Measurements from ENCODE around the gene PLEKHM2.
"Not testable (repeated sequence)": the region's sequence is repeated elsewhere in the genome, so short reads cannot be mapped to it uniquely, and the experiment has no call there.

The PLEKHM2 gene

DNA sequence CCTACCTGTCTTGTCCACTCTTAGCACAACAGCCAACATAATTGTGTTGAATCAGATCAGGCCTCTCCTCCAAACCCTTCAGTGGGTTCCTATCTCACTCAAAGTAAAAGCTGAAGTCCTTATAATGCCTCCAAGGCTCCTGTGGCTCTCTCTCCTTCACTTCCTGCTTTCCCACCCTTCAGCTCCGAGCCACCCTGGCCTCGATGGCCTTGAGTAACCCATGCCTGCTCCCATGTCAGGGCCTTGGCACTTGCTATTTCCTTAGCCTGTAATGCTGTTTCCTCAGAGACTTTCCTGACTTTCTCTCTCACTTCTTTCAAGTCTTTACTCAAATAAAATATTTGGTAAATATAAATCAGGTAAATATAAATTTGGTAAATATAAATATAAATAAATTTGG lies 8.1 kb upstream of the PLEKHM2 start:
- no peak for DNase-seq (ENCODE audit: low read depth)

DNA sequence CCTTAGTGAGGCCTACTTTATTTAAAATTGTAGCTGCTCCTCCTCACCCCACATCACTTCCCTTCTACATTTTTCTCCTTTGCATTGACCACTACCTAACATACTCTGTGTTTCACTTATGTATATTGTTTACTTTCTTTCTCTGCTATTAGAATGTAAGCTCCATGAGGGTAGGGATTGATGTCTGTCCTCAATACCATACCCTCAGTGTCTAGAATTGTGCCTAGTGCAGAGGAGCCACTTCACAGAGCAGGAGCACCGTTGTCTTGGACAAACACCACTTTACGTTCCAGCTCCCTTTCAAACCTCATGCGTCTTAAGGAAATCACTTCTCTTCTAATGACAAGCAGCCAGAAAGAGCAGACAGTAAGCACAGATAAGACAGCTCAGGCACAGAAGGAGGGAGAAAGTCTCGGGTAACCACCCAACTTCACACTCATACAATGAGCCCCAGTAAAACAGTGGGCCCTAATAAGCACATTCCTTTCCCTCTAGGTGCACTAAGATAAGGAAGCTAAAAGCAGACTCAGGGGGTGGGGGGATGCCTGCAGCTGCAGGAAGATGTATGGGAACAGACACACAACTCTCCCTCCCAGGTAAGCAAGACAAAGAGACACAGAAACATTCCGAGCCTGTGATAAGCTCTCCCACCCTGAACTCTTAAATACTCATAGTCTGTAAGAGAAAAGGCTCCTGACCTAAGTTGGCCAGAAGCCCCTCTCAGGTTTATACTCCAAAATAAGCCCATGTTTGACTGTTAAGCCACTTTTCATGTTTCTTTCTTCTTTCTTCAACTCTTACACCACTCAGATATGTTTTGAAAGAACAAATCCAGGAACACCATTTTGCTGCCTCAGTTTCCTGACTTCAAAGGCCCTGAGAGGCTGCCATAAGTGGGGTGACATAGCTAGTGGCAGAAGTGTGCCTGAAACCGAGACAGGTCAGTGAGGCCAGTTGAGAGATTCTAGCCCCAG lies 7.1 kb upstream of the PLEKHM2 start:
- no peak for DNase-seq (ENCODE audit: low read depth)

DNA sequence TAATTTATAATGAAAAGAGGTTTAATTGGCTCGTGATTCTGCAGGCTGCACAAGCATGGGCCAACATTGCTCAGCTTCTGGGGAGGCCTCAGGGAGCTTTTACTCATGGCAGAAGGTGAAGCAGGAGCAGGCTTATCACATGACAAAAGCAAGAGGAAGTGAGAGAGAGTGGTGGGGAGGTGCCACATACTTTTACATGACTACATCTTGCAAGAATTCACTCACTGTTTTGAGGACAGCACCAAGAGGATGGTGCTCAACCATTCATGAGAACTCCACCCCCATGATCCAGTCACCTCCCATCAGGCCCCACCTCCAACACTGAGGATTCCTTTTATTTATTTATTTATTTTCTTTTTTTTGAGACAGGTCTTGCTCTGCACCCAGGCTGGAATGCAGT lies 5.5 kb upstream of the PLEKHM2 start:
- no peak for DNase-seq (ENCODE audit: low read depth)

DNA sequence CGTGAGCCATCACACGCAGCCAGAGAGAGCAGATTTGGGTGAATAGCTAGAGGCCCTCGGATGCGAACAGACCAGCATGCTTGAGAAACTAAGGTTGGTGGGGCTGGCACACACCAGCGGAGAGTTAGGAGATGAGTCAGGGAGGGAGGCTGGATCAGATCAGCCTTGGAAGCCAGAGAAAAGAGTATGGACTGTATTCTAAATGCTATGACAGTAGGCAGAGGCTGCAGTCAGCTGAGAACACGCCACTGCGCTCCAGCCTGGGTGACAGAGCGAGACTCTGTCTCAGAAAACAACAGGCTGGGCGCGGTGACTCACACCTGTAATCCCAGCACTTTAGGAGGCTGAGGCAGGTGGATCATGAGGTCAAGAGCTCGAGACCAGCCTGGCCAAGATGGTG lies 4.0 kb upstream of the PLEKHM2 start:
- DNase-seq (ENCODE audit: low read depth) = peak; percentile 63

DNA sequence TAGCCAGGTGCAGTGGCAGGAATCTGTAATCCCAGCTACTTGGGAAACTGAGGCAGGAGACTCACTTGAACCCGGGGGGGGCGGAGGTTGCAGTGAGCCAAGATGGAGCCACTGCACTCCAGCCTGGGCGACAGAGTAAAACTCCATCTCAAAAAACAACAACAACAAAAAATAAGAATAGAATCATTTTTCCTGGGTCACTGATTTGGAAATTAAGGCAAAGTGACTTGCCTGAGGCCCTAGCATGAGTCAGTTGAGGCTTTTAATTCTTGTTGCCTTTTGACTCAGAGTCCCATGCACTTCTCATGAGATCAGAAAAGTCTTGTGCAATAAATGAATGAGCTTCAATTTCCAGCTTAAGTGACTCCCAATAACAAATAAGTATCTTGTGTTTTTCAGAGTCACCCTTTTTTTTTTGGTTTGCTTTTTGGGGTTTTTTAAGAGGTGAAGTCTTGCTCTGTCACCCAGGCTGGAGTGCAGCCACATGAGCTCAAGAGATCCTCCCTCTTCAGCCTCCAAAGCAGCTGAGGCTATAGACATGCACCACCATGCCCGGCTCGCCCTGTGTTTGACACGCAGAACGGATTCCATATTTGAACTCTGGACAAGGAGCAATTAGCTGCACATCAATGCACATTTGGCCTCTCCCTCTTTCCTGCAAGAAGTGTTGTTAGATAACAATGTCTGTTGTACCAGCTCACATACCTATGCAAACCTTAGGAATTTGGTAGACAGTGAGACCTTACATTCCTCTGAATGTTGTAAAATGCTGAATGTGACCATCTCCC lies 3.4 kb upstream of the PLEKHM2 start:
- peak; percentile 97 for DNase-seq (ENCODE audit: low read depth)

DNA sequence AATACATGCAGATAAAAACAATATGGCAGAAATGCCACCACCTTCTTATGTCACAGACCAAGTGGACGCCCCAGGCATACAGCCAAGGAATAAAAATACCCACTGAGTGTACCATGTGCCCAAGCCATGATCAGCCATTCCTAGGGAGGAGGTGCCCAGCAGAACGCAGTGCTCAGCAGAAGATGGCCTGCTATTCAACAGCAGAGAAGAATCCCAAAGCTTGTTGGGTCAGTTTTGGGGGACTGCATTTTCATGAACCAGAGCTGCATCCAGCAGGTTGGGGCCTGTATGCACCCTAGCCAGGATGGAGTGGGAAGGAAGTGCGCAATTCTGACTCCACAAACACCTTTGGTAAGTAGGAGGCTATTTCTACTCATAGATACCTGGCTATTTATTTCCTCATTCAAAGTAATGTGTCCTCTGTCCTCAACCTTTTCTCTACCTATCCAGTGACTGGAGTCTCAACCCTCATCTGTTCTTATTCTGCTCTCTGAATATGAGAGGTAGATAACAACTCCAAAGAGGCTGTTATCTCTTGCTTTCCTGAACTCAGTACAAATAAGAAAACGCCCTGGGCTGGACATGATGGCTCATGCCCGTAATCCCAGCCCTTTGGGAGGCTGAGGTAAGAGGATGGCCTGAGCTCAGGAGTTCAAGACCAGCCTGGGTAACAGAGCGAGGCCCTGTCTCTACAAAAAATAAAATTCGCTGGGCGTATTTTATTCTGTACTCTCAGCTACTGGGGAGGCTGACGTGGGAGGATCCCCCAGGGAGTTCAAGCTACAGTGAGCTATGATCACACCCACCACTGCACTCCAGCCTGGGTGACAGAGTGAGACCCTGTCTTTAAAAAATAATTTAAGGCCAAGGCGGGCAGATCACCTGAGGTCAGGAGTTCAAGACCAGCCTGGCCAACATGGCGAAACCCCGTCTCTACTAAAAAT lies 2.5 kb upstream of the PLEKHM2 start:
- no peak for DNase-seq (ENCODE audit: low read depth)

DNA sequence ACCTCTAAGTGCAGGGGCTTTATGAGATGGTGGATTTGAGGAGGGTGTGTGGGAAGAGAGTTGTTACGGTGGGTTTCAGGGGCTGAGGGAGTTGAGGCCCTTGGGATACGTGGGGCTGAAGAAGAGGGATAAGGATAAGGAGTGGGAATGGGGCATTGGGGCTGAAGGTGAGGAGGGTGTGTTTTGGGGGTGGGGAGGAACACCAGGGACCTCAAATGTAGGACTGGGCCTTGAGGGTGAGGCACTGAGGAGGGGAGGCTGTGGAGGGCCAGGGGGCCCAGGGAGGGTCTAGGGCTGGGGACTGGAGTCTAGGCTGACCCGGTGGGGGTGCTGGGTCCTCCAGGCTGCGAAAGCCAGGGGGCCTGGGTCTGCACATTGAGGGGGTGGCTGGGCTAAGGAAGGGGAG lies 1.2 kb upstream of the PLEKHM2 start:
- DNase-seq (ENCODE audit: low read depth) = no peak

DNA sequence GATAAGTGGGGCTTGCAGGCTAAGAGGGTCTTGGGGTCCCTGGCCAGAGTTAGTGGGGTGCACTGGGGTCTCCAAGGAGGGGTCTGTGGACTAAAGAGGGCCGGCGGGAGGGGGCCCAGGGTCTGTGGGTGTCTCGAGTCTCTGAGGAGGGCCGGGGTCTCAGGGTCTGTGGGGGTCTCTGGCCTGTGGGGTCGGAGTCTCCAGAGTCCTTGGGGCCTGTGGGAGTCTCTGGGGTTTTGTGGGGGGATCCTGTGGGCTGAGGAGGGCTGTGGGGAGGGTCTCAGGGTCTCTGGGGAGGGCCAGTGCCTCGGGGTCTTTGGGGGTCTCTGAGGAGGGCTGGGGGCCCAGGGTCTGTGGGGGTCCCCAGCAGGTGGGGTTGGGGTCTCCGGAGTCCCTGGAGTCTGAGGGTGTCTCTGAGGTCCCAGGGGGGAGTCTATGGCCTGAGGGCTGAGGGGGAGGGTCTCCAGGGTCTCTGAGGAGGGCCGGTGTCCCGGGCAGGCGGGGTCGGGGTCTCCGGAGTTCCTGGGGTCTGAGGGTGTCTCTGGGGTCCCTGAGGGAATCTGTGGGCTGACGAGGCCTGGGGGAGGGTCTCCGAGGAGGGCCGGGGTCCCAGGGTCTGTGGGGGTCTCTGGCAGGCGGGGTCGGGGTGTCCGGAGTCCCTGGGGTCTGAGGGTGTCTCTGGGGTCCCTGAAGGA lies 628 bp upstream of the PLEKHM2 start:
- DNase-seq (ENCODE audit: low read depth) = no peak

DNA sequence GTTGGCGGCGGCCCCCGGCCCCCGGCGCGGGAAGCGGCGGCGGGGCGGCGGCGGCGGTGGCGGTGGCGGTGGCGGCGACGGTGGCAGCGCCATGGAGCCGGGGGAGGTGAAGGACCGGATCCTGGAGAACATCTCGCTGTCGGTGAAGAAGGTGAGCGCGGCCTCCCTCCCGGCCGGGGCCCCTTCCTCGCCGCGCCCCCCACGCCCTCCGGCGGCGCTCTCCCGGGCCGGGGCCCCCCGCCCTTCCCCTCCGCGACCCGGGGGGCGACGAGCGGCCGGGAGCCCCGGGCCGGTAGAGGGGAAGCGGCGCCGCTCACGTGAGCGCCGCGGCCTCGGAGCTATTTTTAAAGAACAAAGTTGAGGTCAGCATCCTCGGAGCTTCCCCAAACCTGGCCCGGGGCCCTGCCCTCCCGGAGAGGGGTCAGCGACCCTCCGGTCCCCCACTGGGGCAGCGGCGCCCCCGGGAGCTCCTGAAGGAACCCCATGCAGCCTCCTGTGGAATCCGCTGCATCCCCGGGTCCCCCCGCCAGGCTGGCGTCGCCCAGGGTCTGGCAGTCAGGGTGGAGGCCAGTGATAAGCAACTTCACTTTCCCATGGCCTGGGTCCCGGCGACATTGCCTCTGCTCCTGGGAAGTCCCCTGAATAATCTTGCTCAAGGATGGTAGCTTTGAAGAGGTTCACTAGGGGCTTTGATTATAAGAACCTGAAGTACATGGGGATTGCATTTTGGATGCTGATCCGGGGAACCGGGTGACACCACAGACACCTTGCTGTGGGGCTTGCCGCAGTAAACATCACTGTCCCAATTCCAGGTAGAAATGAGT lies 560 bp downstream of the PLEKHM2 start:
- DNase-seq (ENCODE audit: low read depth) = no peak

DNA sequence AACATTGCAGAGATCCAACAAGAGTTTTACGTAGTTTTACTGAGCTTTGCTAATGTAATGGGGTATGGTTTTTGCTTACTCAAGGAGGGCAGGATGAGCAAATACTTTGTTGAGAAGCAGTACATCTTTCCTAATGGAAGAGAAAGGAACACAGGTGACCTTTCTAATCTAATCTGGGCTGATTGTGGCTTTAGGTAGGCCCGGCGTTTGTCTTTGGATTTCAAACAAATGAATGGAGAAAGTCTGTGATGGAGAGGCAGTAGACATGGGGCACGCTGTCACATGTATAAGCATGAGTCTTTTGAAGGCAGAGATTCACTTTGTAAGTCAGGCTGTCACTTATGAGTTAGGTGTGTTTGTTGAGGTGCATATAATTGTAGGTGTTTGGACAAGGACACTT lies 1.7 kb downstream of the PLEKHM2 start:
- DNase-seq (ENCODE audit: low read depth) = no peak

DNA sequence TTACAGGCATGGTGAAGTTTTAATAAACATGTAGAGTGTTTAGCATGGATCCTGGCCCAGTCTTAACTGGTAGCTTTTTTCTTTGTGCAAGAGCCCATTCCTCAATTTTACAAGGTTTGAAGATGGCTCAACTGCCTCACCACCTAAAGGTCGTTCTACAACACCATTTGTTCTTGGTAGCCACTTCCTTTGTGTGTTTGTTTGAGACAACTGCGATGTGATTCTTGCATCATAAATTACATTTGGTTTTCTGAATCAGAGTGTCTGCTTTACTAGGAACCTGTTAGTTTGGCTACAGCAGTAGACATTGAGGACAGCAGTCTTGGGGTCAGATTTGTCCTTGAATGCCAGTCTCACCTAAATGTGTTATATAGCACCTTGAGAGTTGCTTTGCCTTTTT lies 3.3 kb downstream of the PLEKHM2 start:
- no peak for DNase-seq (ENCODE audit: low read depth)

DNA sequence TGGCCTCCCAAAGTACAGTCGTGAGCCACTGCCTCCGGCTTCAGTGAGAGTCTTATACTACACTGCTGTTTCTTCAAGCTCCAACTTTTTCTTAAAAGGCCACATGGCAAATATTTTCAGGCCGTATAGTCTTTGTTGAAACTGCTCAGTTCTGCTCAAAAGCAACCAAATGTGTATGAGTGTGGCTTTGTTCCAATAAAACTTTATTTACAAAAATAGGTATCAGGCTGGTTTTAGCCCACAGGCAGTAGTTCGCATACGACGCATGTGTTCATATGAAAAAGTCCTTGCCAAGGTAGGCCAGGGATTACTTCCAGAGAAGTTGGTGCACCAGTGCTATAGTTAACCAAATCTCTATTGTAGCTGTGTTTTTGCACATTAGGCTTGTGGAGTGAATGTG lies 6.2 kb downstream of the PLEKHM2 start:
- no peak for DNase-seq (ENCODE audit: low read depth)

DNA sequence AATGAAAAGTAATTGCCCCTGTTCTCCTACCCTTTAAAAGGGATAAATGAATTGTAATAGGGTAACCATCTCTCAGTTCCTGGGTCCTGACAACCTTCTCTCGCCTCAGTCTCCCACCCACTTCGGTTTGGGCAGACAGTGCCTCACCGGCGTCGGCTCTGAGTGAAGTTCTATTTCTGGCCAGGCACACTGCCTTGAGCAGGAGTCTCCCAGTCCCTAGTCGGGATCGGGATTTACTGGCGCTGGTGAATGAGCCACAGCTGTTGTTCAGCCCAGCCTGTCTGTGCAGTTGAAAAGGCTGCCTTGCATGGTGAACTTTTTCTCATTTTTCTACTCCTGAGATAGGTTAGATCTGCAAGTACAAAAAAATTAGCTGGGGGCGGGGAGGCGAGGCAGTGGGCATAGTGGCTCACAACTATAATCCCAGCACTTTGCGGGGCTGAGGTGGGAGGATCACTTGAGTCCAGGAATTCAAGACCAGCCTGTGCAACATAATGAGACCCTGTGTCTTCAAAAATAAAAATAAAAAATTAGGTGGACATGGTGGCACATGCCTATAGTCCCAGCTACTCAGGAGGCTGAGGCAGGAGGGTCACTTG lies 7.4 kb downstream of the PLEKHM2 start:
- DNase-seq (ENCODE audit: low read depth) = no peak

DNA sequence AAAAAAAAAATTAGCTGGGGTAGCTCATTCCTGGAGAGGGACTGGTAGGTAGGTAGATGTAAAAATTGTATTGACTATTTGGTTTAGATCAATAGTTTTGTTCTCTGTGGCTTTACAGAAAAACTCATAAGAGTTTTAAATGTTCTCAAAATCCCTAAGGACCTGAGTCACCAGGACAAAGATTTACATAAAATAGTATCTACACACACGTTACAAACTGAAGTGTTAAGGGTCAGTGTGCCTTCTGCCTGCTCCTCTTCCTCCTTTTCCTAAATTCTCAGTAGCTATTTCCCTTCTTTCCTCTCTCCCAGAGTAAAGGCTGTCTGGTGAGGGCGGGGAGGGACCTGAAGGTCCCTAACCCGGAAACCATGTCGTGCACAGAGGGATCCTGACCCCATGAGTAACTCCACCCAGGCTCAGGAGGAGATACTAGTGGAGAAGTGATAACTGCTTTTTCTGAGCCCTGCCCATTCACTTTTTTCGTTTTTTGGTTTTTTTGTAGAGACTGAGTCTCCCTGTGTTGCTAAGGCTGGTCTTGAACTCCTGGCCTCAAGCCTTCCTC lies 8.1 kb downstream of the PLEKHM2 start:
- no peak for DNase-seq (ENCODE audit: low read depth)

DNA sequence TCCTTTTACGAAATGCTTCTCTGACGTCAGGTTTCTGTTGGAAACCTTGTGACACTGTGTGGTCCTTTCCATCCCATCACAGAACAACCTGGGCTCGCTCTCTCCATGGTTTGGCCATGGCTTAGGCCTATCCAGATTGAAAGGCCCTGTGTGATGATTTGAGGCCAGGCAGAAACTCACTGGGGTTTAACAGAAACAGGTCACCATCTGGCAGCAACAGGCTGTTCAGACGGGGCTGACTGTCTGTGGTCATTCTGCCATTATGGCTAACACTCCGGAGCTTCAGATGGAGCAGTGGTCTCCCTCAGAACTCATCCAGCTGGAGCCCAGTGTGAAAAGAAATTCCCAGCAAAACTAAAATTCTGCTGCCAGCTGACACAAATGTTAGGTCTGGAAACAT lies 9.3 kb downstream of the PLEKHM2 start:
- DNase-seq (ENCODE audit: low read depth) = no peak

DNA sequence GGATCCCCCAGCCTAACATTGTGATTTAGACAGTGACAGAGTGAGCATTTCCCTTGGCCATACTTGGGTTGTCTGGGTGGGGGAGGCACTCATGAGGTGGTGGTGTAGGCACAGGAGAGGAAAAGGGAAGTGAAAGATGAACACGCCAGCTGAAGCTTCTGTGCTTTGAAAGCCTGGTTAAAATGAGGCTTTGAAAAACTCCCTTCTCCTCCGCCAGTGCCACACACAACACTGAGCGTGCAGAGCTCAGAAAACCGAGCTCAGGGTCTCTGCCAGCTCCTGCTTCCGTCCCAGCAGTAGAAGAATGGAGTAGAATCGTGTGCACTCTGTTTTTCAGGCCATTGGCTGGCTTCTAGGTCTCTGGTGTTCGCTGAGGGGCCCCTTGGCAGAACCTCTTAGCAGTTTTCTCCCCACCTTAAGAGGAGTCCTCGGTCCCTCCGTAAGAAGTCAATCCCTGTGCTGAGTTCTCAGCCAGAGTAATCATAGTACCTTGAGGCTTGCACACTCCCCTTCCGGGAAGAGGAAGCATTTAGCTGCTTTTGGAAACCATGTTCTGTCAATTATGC lies 12.9 kb downstream of the PLEKHM2 start:
- no peak for DNase-seq (ENCODE audit: low read depth)

DNA sequence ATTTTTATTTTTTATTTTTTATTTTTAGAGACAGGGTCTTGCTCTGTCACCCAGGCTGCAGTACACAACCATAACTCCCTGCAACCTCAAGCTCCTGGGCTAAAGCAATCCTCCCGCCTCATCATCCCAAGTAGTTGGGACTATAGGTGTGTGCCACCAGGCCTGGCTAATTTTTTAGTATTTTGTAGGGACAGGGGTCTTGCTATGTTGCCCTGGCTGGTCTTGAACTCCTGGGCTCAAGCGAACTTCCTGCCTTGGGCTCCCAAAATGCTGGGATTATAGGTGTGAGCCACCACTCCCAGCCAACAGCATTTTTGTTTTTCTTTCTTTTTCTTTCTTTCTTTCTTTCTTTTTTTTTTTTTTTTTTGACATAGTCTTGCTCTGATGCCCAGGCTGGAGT lies 14.1 kb downstream of the PLEKHM2 start:
- DNase-seq (ENCODE audit: low read depth) = no peak

DNA sequence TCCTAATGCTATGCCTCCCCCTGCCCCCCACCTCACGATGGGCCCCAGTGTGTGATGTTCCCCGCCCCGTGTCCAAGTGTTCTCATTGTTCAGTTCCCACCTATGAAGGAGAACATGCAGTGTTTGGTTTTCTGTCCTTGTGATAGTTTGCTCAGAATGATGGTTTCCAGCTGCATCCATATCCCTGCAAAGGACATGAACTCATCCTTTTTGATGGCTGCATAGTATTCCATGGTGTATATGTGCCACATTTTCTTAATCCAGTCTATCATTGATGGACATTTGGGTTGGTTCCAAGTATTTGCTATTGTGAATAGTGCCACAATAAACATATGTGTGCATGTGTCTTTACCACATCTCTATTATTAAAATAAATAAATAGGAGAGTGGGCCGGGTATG lies 15.2 kb downstream of the PLEKHM2 start:
- not testable (repeated sequence) for DNase-seq (ENCODE audit: low read depth)

DNA sequence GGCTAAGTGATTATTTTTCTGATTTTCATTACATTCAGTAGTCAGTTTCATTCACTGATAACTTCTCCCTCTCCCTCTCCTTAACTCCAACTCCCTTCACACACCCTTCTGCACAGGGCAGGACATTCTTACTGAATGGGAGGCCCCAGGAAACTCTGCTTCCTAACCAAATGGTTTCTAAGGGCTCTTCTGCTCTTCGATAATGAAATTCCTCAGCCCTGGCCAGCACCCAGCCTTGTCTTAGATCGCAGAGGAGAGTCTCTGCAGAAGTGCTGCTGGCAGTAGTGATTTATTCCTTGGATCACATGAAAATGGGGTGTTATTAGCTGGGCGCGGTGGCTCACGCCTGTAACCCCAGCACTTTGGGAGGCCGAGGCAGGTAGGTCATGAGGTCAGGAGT lies 16.4 kb downstream of the PLEKHM2 start:
- no peak for DNase-seq (ENCODE audit: low read depth)

DNA sequence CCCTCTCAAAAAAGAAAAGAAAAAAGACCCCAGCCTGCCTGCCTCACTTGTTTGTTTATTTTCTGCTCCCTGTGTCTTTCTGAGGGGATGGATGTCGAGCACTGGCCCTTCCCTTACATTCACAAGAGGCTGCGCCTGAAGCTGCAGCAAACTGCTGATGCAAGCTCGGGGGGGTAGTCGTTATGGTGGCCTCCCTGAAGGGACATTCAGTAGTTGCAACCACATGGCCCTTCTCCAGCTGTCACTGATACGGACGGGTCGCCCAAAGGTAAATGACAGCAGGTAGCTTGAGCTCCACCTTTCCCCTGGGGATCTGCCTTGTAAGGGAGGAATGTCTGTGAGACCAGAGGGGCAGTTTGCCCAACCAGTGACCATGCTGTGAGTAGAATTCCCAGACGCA lies 17.7 kb downstream of the PLEKHM2 start:
- DNase-seq (ENCODE audit: low read depth) = no peak

Measured in stromal cell of bone marrow (primary cell).